GM12878 (cell line): ENCODE measurements around the gene SOCS4. TPM values are rescaled to one million over a fixed set of nuclear protein-coding genes. Genes with fewer than 3 reads are reported as not detected.
A peak's percentile ranks its signal among the peaks of the same experiment; 100 is the strongest.

Source experiments
- BCL11A ChIP-seq: IDR thresholded peaks from 2 replicates; pipeline ENCODE4 v1.6.1; 2011; ENCODE audit warnings: low read depth, low read length
- BCLAF1 ChIP-seq: fragments of 450-650 bp; IDR thresholded peaks from 2 replicates; pipeline ENCODE4 v1.6.1; 2017; ENCODE audit warnings: antibody characterized with exemption, mild to moderate bottlenecking, moderate library complexity
- CBX3 ChIP-seq: fragments of 200-600 bp; sonication (generic); IDR thresholded peaks from 2 replicates; pipeline ENCODE4 v1.6.1; 2016; ENCODE audit warnings: low read depth, borderline replicate concordance
- CHD4 ChIP-seq: fragments of 200-600 bp; sonication (generic); IDR thresholded peaks from 2 replicates; pipeline ENCODE4 v1.6.1; 2016; ENCODE audit warnings: mild to moderate bottlenecking
- CREM ChIP-seq: IDR thresholded peaks from 2 replicates; pipeline ENCODE4 v1.6.1; 2014; ENCODE audit warnings: antibody characterized with exemption, low read depth
- EED ChIP-seq: sonication (generic); IDR thresholded peaks from 2 replicates; pipeline ENCODE4 v1.6.1; 2016; ENCODE audit warnings: antibody characterized with exemption, low read depth
- ETV6 ChIP-seq, 2 experiments: fragments of 450-650 bp in 1 of 2; IDR thresholded peaks in 1 of 2; conservative IDR thresholded peaks in 1 of 2; 2 replicates each; pipeline ENCODE4 v1.6.1; 2014; ENCODE audit warnings: antibody characterized with exemption in 1 of 2, borderline replicate concordance in 1 of 2, low read depth in 1 of 2, mild to moderate bottlenecking in 1 of 2, moderate library complexity in 1 of 2
- FOS ChIP-seq: IDR thresholded peaks from 3 replicates; pipeline ENCODE4 v1.6.1; 2011; ENCODE audit warnings: borderline replicate concordance; ENCODE audit not compliant: insufficient read length; ENCODE audit errors: extremely low read depth
- GABPA ChIP-seq: IDR thresholded peaks from 2 replicates; pipeline ENCODE4 v1.6.1; 2014; ENCODE audit warnings: antibody characterized with exemption, low read depth, mild to moderate bottlenecking, inconsistent platforms
- HDGF ChIP-seq: fragments of 450-650 bp; IDR thresholded peaks from 2 replicates; pipeline ENCODE4 v1.6.1; 2016; ENCODE audit warnings: antibody characterized with exemption
- KLF5 ChIP-seq: fragments of 450-650 bp; IDR thresholded peaks from 2 replicates; pipeline ENCODE4 v1.6.1; 2014; ENCODE audit warnings: mild to moderate bottlenecking; ENCODE audit not compliant: partially characterized antibody
- NFXL1 ChIP-seq: fragments of 450-650 bp; IDR thresholded peaks from 2 replicates; pipeline ENCODE4 v1.6.1; 2017; ENCODE audit warnings: antibody characterized with exemption, mild to moderate bottlenecking, borderline replicate concordance
- NR2F1 ChIP-seq: fragments of 450-650 bp; conservative IDR thresholded peaks from 2 replicates; pipeline ENCODE4 v1.6.1; 2017; ENCODE audit warnings: mild to moderate bottlenecking
- RB1 ChIP-seq: fragments of 450-650 bp; formaldehyde crosslinking; IDR thresholded peaks from 2 replicates; pipeline ENCODE4 v1.6.1; 2017; ENCODE audit warnings: mild to moderate bottlenecking, borderline replicate concordance
- RBBP5 ChIP-seq: fragments of 200-600 bp; sonication (generic); conservative IDR thresholded peaks from 2 replicates; pipeline ENCODE4 v1.6.1; 2016
- SIN3A ChIP-seq: IDR thresholded peaks from 2 replicates; pipeline ENCODE4 v1.6.1; 2012; ENCODE audit warnings: low read depth, low read length, improper control_type of control experiment
- SPI1 ChIP-seq: IDR thresholded peaks from 2 replicates; pipeline ENCODE4 v1.6.1; 2011; ENCODE audit warnings: low read depth, mild to moderate bottlenecking, low read length, moderate library complexity, borderline replicate concordance; ENCODE audit not compliant: insufficient read depth
- SUPT20H ChIP-seq: IDR thresholded peaks from 2 replicates; pipeline ENCODE4 v1.6.1; 2011; ENCODE audit warnings: low read depth, mild to moderate bottlenecking, low read length, moderate library complexity, borderline replicate concordance; ENCODE audit not compliant: control insufficient read depth
- TARDBP ChIP-seq: IDR thresholded peaks from 2 replicates; pipeline ENCODE4 v1.6.1; 2016; ENCODE audit warnings: borderline replicate concordance
- TCF3 ChIP-seq: IDR thresholded peaks from 2 replicates; pipeline ENCODE4 v1.6.1; 2012; ENCODE audit warnings: low read depth, mild to moderate bottlenecking, low read length, borderline replicate concordance; ENCODE audit not compliant: insufficient read depth
- WRNIP1 ChIP-seq: IDR thresholded peaks from 2 replicates; pipeline ENCODE4 v1.6.1; 2011; ENCODE audit warnings: low read depth, low read length, improper control_type of control experiment, borderline replicate concordance
- ZSCAN29 ChIP-seq: fragments of 450-650 bp; IDR thresholded peaks from 2 replicates; pipeline ENCODE4 v1.6.1; 2017; ENCODE audit warnings: mild to moderate bottlenecking, moderate library complexity
- polyA plus RNA-seq, 11 experiments: library from polyadenylated mRNA; depleted of rRNA in 4 of 11; unstranded in 6 of 11; stranded (reverse) in 5 of 11; fragments of >200 nt; fragmentation: Nextera tagmentation in 4 of 11; fragmentation: Illumina TruSeq in 1 of 11; extraction: Ambion mirVana in 4 of 11; extraction: Trizol in 1 of 11; gene quantifications; 1 replicate in 1 of 11; 2 replicates in 10 of 11; pipeline versions ENCODE4 v1.2.1 to v1.2.3, GENCODE V29; 2011 to 2016; ENCODE audit warnings: inconsistent platforms in 2 of 11, missing spikeins in 2 of 11, low read depth in 1 of 11
- total RNA-seq, 4 experiments: library from RNA; depleted of rRNA in 3 of 4; stranded (reverse); fragments of >200 nt in 3 of 4; fragmentation: Illumina TruSeq in 1 of 4; extraction: Trizol in 1 of 4; gene quantifications; 2 replicates each; pipeline versions ENCODE4 v1.2.1 to v1.2.3, GENCODE V29; 2013 to 2021
- TF ChIP-seq, protein P1 (sequence below): IDR thresholded peaks from 2 replicates; pipeline ENCODE4 v1.6.1; 2012; ENCODE audit warnings: low read length, inconsistent platforms
- TF ChIP-seq, protein P2 (sequence below), 3 experiments: IDR thresholded peaks in 2 of 3; conservative IDR thresholded peaks in 1 of 3; 2 replicates each; pipeline ENCODE4 v1.5.1; 2011; ENCODE audit warnings: low read depth in 3 of 3, low read length in 3 of 3, mild to moderate bottlenecking in 3 of 3, control low read depth in 2 of 3, moderate library complexity in 2 of 3, inconsistent platforms in 1 of 3, mixed read lengths in 1 of 3; ENCODE audit not compliant: control insufficient read depth in 2 of 3, insufficient read depth in 1 of 3; ENCODE audit errors: extremely low read depth in 1 of 3

SOCS4 gene
- total and polyA plus RNA-seq, 10 of the 15 experiments (the other 5 are each of a cell fraction or from before 2014, with no cell fraction given) = 5.7 to 31.5 (median 20.8) TPM

DNA sequence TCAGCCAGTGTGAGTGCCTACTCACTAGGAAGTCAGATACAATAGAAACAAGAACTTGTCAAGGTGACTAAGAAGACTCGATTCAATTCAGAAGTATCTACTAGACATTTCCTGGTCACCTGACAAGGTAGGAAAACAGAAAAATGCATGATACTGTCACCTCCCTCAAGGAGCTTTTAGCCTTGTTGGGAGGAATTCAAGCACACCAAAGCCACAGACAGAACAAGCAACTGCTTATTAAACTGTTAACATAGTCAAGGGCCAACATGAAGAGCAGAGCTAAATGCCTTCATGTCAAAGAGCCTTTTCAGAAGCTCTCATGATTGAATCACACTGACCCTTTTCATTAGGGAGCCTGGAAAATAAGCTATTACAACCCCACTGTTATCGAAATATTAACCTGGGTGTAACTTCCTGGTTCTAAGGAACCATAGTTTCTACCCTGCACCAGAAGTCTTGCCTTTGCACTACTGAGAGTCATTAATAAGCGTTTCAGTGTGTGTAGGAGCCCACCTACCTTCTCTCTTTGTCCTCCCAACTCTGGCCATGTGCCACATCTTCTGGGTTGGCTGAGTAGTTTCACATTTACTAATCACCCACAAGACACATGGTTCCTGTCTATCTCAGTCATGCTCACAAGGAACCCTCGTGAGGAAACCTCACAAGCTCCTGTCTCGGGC lies 71.0 kb downstream of the SOCS4 start (continued):
- no peak for TF ChIP-seq HDGF
- TF ChIP-seq TCF3 = peak; percentile 61; the same call in 1 of the 2 replicates
- TF ChIP-seq NR2F1 = peak; percentile 29; the same call in 1 of the 2 replicates
- TF ChIP-seq BCL11A = peak; percentile 86
- TF ChIP-seq BCLAF1 = no peak
- no peak for TF ChIP-seq RB1
- no peak for TF ChIP-seq SIN3A
- no peak for TF ChIP-seq ZSCAN29
- TF ChIP-seq CREM = peak; percentile 52; the same call in 1 of the 2 replicates
- peak; percentile 77 for TF ChIP-seq EED
- no peak for TF ChIP-seq NFXL1
- no peak for TF ChIP-seq RBBP5
- no peak for TF ChIP-seq TARDBP
- no peak for TF ChIP-seq KLF5
- TF ChIP-seq, protein P1, sequence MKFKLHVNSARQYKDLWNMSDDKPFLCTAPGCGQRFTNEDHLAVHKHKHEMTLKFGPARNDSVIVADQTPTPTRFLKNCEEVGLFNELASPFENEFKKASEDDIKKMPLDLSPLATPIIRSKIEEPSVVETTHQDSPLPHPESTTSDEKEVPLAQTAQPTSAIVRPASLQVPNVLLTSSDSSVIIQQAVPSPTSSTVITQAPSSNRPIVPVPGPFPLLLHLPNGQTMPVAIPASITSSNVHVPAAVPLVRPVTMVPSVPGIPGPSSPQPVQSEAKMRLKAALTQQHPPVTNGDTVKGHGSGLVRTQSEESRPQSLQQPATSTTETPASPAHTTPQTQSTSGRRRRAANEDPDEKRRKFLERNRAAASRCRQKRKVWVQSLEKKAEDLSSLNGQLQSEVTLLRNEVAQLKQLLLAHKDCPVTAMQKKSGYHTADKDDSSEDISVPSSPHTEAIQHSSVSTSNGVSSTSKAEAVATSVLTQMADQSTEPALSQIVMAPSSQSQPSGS = peak; percentile 68
- TF ChIP-seq ETV6 (conservative IDR thresholded peaks at IDR 0.05 in 1 of 2, IDR thresholded peaks at IDR 0.05 in 1 of 2; ENCODE audit: borderline replicate concordance in 1 of 2, low read depth in 1 of 2) = peak in 1 of 2 experiments; percentile 84; a peak in 2 of 4 replicates
- TF ChIP-seq GABPA = peak; percentile 37; the same call in 1 of the 2 replicates
- TF ChIP-seq SPI1 = no peak; the same call in 1 of the 2 replicates
- TF ChIP-seq WRNIP1 = no peak
- TF ChIP-seq, protein P2, sequence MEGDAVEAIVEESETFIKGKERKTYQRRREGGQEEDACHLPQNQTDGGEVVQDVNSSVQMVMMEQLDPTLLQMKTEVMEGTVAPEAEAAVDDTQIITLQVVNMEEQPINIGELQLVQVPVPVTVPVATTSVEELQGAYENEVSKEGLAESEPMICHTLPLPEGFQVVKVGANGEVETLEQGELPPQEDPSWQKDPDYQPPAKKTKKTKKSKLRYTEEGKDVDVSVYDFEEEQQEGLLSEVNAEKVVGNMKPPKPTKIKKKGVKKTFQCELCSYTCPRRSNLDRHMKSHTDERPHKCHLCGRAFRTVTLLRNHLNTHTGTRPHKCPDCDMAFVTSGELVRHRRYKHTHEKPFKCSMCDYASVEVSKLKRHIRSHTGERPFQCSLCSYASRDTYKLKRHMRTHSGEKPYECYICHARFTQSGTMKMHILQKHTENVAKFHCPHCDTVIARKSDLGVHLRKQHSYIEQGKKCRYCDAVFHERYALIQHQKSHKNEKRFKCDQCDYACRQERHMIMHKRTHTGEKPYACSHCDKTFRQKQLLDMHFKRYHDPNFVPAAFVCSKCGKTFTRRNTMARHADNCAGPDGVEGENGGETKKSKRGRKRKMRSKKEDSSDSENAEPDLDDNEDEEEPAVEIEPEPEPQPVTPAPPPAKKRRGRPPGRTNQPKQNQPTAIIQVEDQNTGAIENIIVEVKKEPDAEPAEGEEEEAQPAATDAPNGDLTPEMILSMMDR (IDR thresholded peaks at IDR 0.05 in 2 of 3, conservative IDR thresholded peaks at IDR 0.05 in 1 of 3; ENCODE audit: control insufficient read depth in 2 of 3, extremely low read depth in 1 of 3, insufficient read depth in 1 of 3, low read depth in 3 of 3, low read length in 3 of 3) = no peak
- TF ChIP-seq SUPT20H = no peak
- no peak for TF ChIP-seq FOS
- no peak for TF ChIP-seq CBX3
- no peak for TF ChIP-seq CHD4
